WTC11 (cell line): ENCODE results near the gene STAC2. TPM values are rescaled to one million over a fixed set of nuclear protein-coding genes. Genes with fewer than 3 reads are reported as not detected.

ENCODE experiments used
- ATAC-seq: fragments of 200-7000 bp; cut with Tn5 transposase; 2 replicates; pipeline ENCODE4 v1.10.0; 2021; ENCODE audit warnings: mild to moderate bottlenecking, moderate library complexity
- CTCF ChIA-PET: fragments of 300-600 bp; sonication (Branson Sonifier 250); formaldehyde crosslinking; loops from one replicate; lab custom pipeline; 2021; ENCODE audit warnings: antibody characterized with exemption; lab: Charles Lee
- POLR2A ChIA-PET: fragments of 350-600 bp; sonication (Branson Sonifier 250); formaldehyde crosslinking; loops from one replicate; lab custom pipeline; 2021; ENCODE audit warnings: antibody characterized with exemption; lab: Charles Lee
- DNase-seq: peaks from one replicate; pipeline ENCODE4 v3.0.0; 2021; ENCODE audit warnings: low spot score
- H3K27ac Mint-ChIP-seq: 2 replicates; pipeline ENCODE4 v1.8.0; 2021; ENCODE audit warnings: mixed read lengths
- H3K27me3 Mint-ChIP-seq: 2 replicates; pipeline ENCODE4 v1.8.0; 2021; ENCODE audit warnings: low read depth, mild to moderate bottlenecking, moderate library complexity, mixed read lengths
- H3K36me3 Mint-ChIP-seq: 2 replicates; pipeline ENCODE4 v1.8.0; 2021; ENCODE audit warnings: mixed read lengths
- H3K4me1 Mint-ChIP-seq: 2 replicates; pipeline ENCODE4 v1.8.0; 2022; ENCODE audit warnings: mixed read lengths
- H3K4me3 Mint-ChIP-seq: 2 replicates; pipeline ENCODE4 v1.8.0; 2021; ENCODE audit warnings: mild to moderate bottlenecking, moderate library complexity, mixed read lengths
- H3K9me3 Mint-ChIP-seq: 2 replicates; pipeline ENCODE4 v1.8.0; 2021; ENCODE audit warnings: mixed read lengths
- AR ChIP-seq: fragments of 250-450 bp; sonication (Bioruptor Pico); IDR thresholded peaks from 2 replicates; pipeline ENCODE4 v1.9.0; 2021; ENCODE audit warnings: mild to moderate bottlenecking
- CREB1 ChIP-seq: sonication (generic); formaldehyde crosslinking; IDR thresholded peaks from 2 replicates; pipeline ENCODE4 v1.8.0; 2023; ENCODE audit warnings: mild to moderate bottlenecking, missing genetic modification reagents
- E2F1 ChIP-seq: sonication (generic); formaldehyde crosslinking; IDR thresholded peaks from 2 replicates; pipeline ENCODE4 v1.8.0; 2022; ENCODE audit warnings: mild to moderate bottlenecking, missing genetic modification reagents
- ESRRA ChIP-seq: sonication (generic); formaldehyde crosslinking; IDR thresholded peaks from 2 replicates; pipeline ENCODE4 v1.8.1; 2022; ENCODE audit warnings: mild to moderate bottlenecking, missing genetic modification reagents, borderline replicate concordance
- FOXJ3 ChIP-seq: sonication (generic); formaldehyde crosslinking; IDR thresholded peaks from 2 replicates; pipeline ENCODE4 v1.9.0; 2021; ENCODE audit warnings: missing genetic modification reagents, mild to moderate bottlenecking, borderline replicate concordance
- IRF1 ChIP-seq: sonication (generic); formaldehyde crosslinking; IDR thresholded peaks from 2 replicates; pipeline ENCODE4 v1.8.0; 2023; ENCODE audit warnings: missing genetic modification reagents
- JUN ChIP-seq: sonication (generic); formaldehyde crosslinking; IDR thresholded peaks from 2 replicates; pipeline ENCODE4 v1.8.0; 2023; ENCODE audit warnings: mild to moderate bottlenecking, missing genetic modification reagents
- MLX ChIP-seq: sonication (generic); formaldehyde crosslinking; IDR thresholded peaks from 2 replicates; pipeline ENCODE4 v1.8.1; 2023; ENCODE audit warnings: mild to moderate bottlenecking, missing genetic modification reagents, moderate library complexity
- PRDM15 ChIP-seq: sonication (generic); formaldehyde crosslinking; IDR thresholded peaks from 2 replicates; pipeline ENCODE4 v1.8.0; 2022; ENCODE audit warnings: missing genetic modification reagents
- PREB ChIP-seq: sonication (generic); formaldehyde crosslinking; IDR thresholded peaks from 2 replicates; pipeline ENCODE4 v1.8.1; 2022; ENCODE audit warnings: mild to moderate bottlenecking, missing genetic modification reagents, moderate library complexity, borderline replicate concordance
- SMAD3 ChIP-seq: sonication (generic); formaldehyde crosslinking; IDR thresholded peaks from 2 replicates; pipeline ENCODE4 v1.8.0; 2022; ENCODE audit warnings: missing genetic modification reagents, mild to moderate bottlenecking, borderline replicate concordance
- ZNF219 ChIP-seq: sonication (generic); formaldehyde crosslinking; IDR thresholded peaks from 2 replicates; pipeline ENCODE4 v1.8.0; 2023; ENCODE audit warnings: missing genetic modification reagents, mild to moderate bottlenecking, borderline replicate concordance
- ZNF423 ChIP-seq: fragments of 250-450 bp; sonication (Bioruptor Pico); IDR thresholded peaks from 2 replicates; pipeline ENCODE4 v2.1.2; 2022; ENCODE audit warnings: mild to moderate bottlenecking, moderate library complexity
- ZNF532 ChIP-seq: fragments of 250-450 bp; sonication (Bioruptor Pico); IDR thresholded peaks from 2 replicates; pipeline ENCODE4 v1.9.0; 2021; ENCODE audit warnings: mild to moderate bottlenecking, borderline replicate concordance
- ZSCAN18 ChIP-seq: fragments of 250-450 bp; sonication (Bioruptor Pico); IDR thresholded peaks from 2 replicates; pipeline ENCODE4 v2.1.2; 2022; ENCODE audit warnings: mild to moderate bottlenecking, moderate library complexity
- total RNA-seq: library from RNA; stranded (reverse); gene quantifications from 3 replicates; pipeline ENCODE4 v1.2.3, GENCODE V29; 2021

Gene STAC2
- total RNA-seq, 1 experiment from 2014 or later, result 4.2 TPM

GRCh38 chr17:39224778-39225307 is 902 bp downstream of the STAC2 start (continued):
- no peak for TF ChIP-seq ZNF532 (CRISPR knock-in tag)
- no peak for TF ChIP-seq E2F1 (CRISPR knock-in tag)
- no peak for TF ChIP-seq FOXJ3
- no peak for TF ChIP-seq PREB (CRISPR knock-in tag)
- TF ChIP-seq PRDM15, result no peak
- no peak for TF ChIP-seq MLX
- TF ChIP-seq AR, result no peak

- Mint-ChIP-seq H3K27me3 (peaks cover 54% of the 10 kb centered on the region), H3K4me1 (peaks cover 12% of the 10 kb centered on the region), H3K9me3 (no peaks in the 10 kb centered on the region), H3K36me3 (no peaks in the 10 kb centered on the region), H3K27ac (no peak overlapping the region), H3K4me3 (peak overlapping the region; percentile 80)
- DNase-seq (no peak), ATAC-seq (no peak)
- TF ChIP-seq ZNF423 (CRISPR knock-in tag), result peak; percentile 35; the same call in 1 of the 2 replicates
- no peak for TF ChIP-seq JUN (CRISPR knock-in tag)
- TF ChIP-seq ZSCAN18 (CRISPR knock-in tag), result no peak
- TF ChIP-seq ZNF219 (CRISPR knock-in tag), result no peak
- TF ChIP-seq CREB1, result no peak
- no peak for TF ChIP-seq ESRRA (CRISPR knock-in tag)
- no peak for TF ChIP-seq SMAD3 (CRISPR knock-in tag)
- TF ChIP-seq IRF1 (CRISPR knock-in tag), result no peak
- ChIA-PET CTCF (interaction anchor here (1.0 to 3.4 kb wide), 6 partner anchors 8 to 20 kb away, joined by 4 to 40 read pairs (median 8); no protein-coding TSS in a partner anchor), POLR2A (interaction anchor here (1.6 kb wide), 1 partner anchor 11 kb away, joined by 6 read pairs; no protein-coding TSS in a partner anchor)
Observed at GRCh38 chr17:39223907-39224777, 1.6 kb downstream of the STAC2 start.
